SK-N-SH treated with all-trans-retinoic acid at 6 μM for 48 hours (cell line): ENCODE measurements around the gene AGPAT4.

Experiments used
- ARNTL ChIP-seq: fragments of 450-650 bp; formaldehyde crosslinking; IDR thresholded peaks from 2 replicates; pipeline ENCODE4 v1.5.0; 2020; ENCODE audit warnings: low read depth, mild to moderate bottlenecking, moderate library complexity, borderline replicate concordance
- CREB5 ChIP-seq: fragments of 250-450 bp; sonication (Bioruptor Pico); IDR thresholded peaks from 2 replicates; pipeline ENCODE4 v1.5.1; 2020; ENCODE audit warnings: low read depth, mild to moderate bottlenecking, moderate library complexity
- GLIS3 ChIP-seq: fragments of 250-450 bp; sonication (Bioruptor Pico); IDR thresholded peaks from 2 replicates; pipeline ENCODE4 v1.5.0; 2020; ENCODE audit warnings: mild to moderate bottlenecking, moderate library complexity
- PATZ1 ChIP-seq: fragments of 250-450 bp; sonication (Bioruptor Pico); IDR thresholded peaks from 2 replicates; pipeline ENCODE4 v1.8.0; 2020; ENCODE audit warnings: mild to moderate bottlenecking, moderate library complexity, borderline replicate concordance
- SNAI2 ChIP-seq: fragments of 250-450 bp; sonication (Bioruptor Pico); IDR thresholded peaks from 2 replicates; pipeline ENCODE4 v1.5.0; 2020; ENCODE audit warnings: mild to moderate bottlenecking, moderate library complexity
- ZC3H10 ChIP-seq: fragments of 250-450 bp; sonication (Bioruptor Pico); IDR thresholded peaks from 2 replicates; pipeline ENCODE4 v1.5.1; 2021; ENCODE audit warnings: mild to moderate bottlenecking, moderate library complexity
- ZFP30 ChIP-seq: fragments of 450-650 bp; formaldehyde crosslinking; IDR thresholded peaks from 2 replicates; pipeline ENCODE4 v1.5.0; 2022; ENCODE audit warnings: mild to moderate bottlenecking, moderate library complexity
- TF ChIP-seq, protein P1 (sequence below): fragments of 250-450 bp; sonication (Bioruptor Pico); IDR thresholded peaks from 2 replicates; pipeline ENCODE4 v1.8.0; 2021; ENCODE audit warnings: low read depth, mild to moderate bottlenecking, moderate library complexity, borderline replicate concordance

DNA sequence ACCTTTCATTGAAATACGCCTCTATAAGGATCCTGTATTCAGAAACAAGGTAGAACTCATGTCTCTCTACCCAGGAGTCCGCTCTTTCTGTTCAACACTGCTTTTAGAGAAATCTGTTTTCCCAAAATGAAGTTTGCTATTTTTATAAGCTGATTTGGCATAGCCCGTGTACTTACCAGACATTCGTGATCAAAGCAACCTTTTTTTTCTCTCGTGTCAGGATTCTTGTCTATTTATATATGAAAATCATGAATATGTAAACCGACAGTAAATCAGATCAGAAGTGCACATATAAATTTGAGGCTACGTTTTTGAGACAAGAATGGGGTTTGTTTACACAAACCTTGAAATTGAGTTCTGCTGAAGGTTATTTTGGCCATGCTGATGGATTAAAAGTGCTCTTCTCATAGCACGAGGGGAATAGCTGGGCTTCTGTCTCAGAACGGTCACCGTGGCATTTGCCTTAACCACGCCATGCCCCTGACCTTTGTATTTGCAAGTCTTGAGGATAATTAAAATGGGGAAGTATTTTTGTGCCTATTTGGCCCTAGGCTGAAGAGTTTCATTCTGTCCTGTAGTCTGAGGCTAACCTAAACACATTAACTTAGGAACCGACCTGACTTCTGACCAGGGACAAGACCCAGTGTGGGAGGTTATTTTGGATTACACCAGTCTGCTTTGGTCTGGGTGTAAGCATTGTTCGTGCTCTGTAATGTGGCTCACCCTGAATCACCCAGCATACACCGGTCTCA, 163.7 kb downstream of the AGPAT4 start:
- TF ChIP-seq CREB5 (CRISPR knock-in tag): no peak
- TF ChIP-seq GLIS3: no peak
- TF ChIP-seq SNAI2: no peak
- no peak for TF ChIP-seq ARNTL
- TF ChIP-seq ZFP30: no peak
- TF ChIP-seq PATZ1 (CRISPR knock-in tag): no peak
- TF ChIP-seq, protein P1, sequence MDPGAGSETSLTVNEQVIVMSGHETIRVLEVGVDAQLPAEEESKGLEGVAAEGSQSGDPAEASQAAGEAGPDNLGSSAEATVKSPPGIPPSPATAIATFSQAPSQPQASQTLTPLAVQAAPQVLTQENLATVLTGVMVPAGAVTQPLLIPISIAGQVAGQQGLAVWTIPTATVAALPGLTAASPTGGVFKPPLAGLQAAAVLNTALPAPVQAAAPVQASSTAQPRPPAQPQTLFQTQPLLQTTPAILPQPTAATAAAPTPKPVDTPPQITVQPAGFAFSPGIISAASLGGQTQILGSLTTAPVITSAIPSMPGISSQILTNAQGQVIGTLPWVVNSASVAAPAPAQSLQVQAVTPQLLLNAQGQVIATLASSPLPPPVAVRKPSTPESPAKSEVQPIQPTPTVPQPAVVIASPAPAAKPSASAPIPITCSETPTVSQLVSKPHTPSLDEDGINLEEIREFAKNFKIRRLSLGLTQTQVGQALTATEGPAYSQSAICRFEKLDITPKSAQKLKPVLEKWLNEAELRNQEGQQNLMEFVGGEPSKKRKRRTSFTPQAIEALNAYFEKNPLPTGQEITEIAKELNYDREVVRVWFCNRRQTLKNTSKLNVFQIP (CRISPR knock-in tag): no peak
- TF ChIP-seq ZC3H10 (CRISPR knock-in tag): no peak
